WTC11 (cell line): ENCODE results near the gene SMIM44. TPM values are rescaled to one million over a fixed set of nuclear protein-coding genes. Genes with fewer than 3 reads are reported as not detected.

ENCODE experiments used
- AFF4 ChIP-seq: sonication (generic); formaldehyde crosslinking; IDR thresholded peaks from 2 replicates; pipeline ENCODE4 v1.8.1; 2023; ENCODE audit warnings: mild to moderate bottlenecking, missing genetic modification reagents, borderline replicate concordance
- ARID4B ChIP-seq: sonication (generic); formaldehyde crosslinking; IDR thresholded peaks from 2 replicates; pipeline ENCODE4 v1.8.0; 2023; ENCODE audit warnings: missing genetic modification reagents, mild to moderate bottlenecking, borderline replicate concordance
- CREB1 ChIP-seq: sonication (generic); formaldehyde crosslinking; IDR thresholded peaks from 2 replicates; pipeline ENCODE4 v1.8.0; 2023; ENCODE audit warnings: mild to moderate bottlenecking, missing genetic modification reagents
- CREM ChIP-seq: sonication (generic); formaldehyde crosslinking; IDR thresholded peaks from 2 replicates; pipeline ENCODE4 v1.8.1; 2022; ENCODE audit warnings: mild to moderate bottlenecking, missing genetic modification reagents, moderate library complexity
- ELF4 ChIP-seq: sonication (generic); formaldehyde crosslinking; IDR thresholded peaks from 2 replicates; pipeline ENCODE4 v1.8.1; 2022; ENCODE audit warnings: low read depth, mild to moderate bottlenecking, moderate library complexity, missing genetic modification reagents
- GTF2I ChIP-seq: fragments of 250-450 bp; sonication (Bioruptor Pico); conservative IDR thresholded peaks from 2 replicates; pipeline ENCODE4 v1.4.0; 2021; ENCODE audit warnings: mild to moderate bottlenecking
- KAT7 ChIP-seq: sonication (generic); formaldehyde crosslinking; IDR thresholded peaks from 2 replicates; pipeline ENCODE4 v1.8.1; 2023; ENCODE audit warnings: missing genetic modification reagents, mild to moderate bottlenecking, borderline replicate concordance
- NR1H2 ChIP-seq: sonication (generic); formaldehyde crosslinking; IDR thresholded peaks from 2 replicates; pipeline ENCODE4 v1.9.0; 2021; ENCODE audit warnings: mild to moderate bottlenecking, moderate library complexity, missing genetic modification reagents
- OVOL2 ChIP-seq: fragments of 250-450 bp; sonication (Bioruptor Pico); IDR thresholded peaks from 2 replicates; pipeline ENCODE4 v1.9.0; 2021; ENCODE audit warnings: mild to moderate bottlenecking, borderline replicate concordance
- PRRX2 ChIP-seq: fragments of 250-450 bp; sonication (Bioruptor Pico); IDR thresholded peaks from 2 replicates; pipeline ENCODE4 v1.8.0; 2021; ENCODE audit warnings: mild to moderate bottlenecking
- TEAD1 ChIP-seq: sonication (generic); formaldehyde crosslinking; IDR thresholded peaks from 2 replicates; pipeline ENCODE4 v1.8.0; 2022; ENCODE audit warnings: mild to moderate bottlenecking, missing genetic modification reagents
- TEAD4 ChIP-seq: sonication (generic); formaldehyde crosslinking; IDR thresholded peaks from 2 replicates; pipeline ENCODE4 v1.8.0; 2022; ENCODE audit warnings: mild to moderate bottlenecking, missing genetic modification reagents
- ZMAT4 ChIP-seq: fragments of 250-450 bp; sonication (Bioruptor Pico); IDR thresholded peaks from 2 replicates; pipeline ENCODE4 v1.9.0; 2021; ENCODE audit warnings: mild to moderate bottlenecking
- ZNF423 ChIP-seq: fragments of 250-450 bp; sonication (Bioruptor Pico); IDR thresholded peaks from 2 replicates; pipeline ENCODE4 v2.1.2; 2022; ENCODE audit warnings: mild to moderate bottlenecking, moderate library complexity
- ZNF425 ChIP-seq: fragments of 250-450 bp; sonication (Bioruptor Pico); conservative IDR thresholded peaks from 2 replicates; pipeline ENCODE4 v1.9.0; 2021; ENCODE audit warnings: mild to moderate bottlenecking
- total RNA-seq: library from RNA; stranded (reverse); gene quantifications from 3 replicates; pipeline ENCODE4 v1.2.3, GENCODE V29; 2021
- TF ChIP-seq, protein P1 (sequence below): sonication (generic); formaldehyde crosslinking; IDR thresholded peaks from 2 replicates; pipeline ENCODE4 v1.8.1; 2023; ENCODE audit warnings: mild to moderate bottlenecking, missing genetic modification reagents, moderate library complexity
- TF ChIP-seq, protein P2 (sequence below): sonication (generic); formaldehyde crosslinking; IDR thresholded peaks from 2 replicates; pipeline ENCODE4 v1.8.1; 2023; ENCODE audit warnings: mild to moderate bottlenecking, missing genetic modification reagents, moderate library complexity
- TF ChIP-seq, protein P3 (sequence below): fragments of 250-450 bp; sonication (Bioruptor Pico); IDR thresholded peaks from 2 replicates; pipeline ENCODE4 v1.9.0; 2021; ENCODE audit warnings: mild to moderate bottlenecking, borderline replicate concordance
- TF ChIP-seq, protein P4 (sequence below): sonication (generic); formaldehyde crosslinking; IDR thresholded peaks from 2 replicates; pipeline ENCODE4 v1.8.0; 2022; ENCODE audit warnings: mild to moderate bottlenecking, missing genetic modification reagents

The SMIM44 gene
- total RNA-seq, 1 experiment from 2014 or later = not detected

- no peak; the same call in 1 of the 2 replicates for TF ChIP-seq ARID4B
- TF ChIP-seq, protein P1, sequence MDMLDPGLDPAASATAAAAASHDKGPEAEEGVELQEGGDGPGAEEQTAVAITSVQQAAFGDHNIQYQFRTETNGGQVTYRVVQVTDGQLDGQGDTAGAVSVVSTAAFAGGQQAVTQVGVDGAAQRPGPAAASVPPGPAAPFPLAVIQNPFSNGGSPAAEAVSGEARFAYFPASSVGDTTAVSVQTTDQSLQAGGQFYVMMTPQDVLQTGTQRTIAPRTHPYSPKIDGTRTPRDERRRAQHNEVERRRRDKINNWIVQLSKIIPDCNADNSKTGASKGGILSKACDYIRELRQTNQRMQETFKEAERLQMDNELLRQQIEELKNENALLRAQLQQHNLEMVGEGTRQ (CRISPR knock-in tag) = peak; percentile 100
- TF ChIP-seq AFF4 = no peak
- TF ChIP-seq, protein P2, sequence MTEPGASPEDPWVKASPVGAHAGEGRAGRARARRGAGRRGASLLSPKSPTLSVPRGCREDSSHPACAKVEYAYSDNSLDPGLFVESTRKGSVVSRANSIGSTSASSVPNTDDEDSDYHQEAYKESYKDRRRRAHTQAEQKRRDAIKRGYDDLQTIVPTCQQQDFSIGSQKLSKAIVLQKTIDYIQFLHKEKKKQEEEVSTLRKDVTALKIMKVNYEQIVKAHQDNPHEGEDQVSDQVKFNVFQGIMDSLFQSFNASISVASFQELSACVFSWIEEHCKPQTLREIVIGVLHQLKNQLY = no peak
- TF ChIP-seq ZMAT4 (CRISPR knock-in tag) = no peak
- TF ChIP-seq TEAD1 (CRISPR knock-in tag) = peak; percentile 76
- no peak for TF ChIP-seq PRRX2 (CRISPR knock-in tag)
- TF ChIP-seq TEAD4 (CRISPR knock-in tag) = no peak
- TF ChIP-seq NR1H2 (CRISPR knock-in tag) = no peak
- TF ChIP-seq GTF2I (CRISPR knock-in tag) = no peak
- TF ChIP-seq, protein P3, sequence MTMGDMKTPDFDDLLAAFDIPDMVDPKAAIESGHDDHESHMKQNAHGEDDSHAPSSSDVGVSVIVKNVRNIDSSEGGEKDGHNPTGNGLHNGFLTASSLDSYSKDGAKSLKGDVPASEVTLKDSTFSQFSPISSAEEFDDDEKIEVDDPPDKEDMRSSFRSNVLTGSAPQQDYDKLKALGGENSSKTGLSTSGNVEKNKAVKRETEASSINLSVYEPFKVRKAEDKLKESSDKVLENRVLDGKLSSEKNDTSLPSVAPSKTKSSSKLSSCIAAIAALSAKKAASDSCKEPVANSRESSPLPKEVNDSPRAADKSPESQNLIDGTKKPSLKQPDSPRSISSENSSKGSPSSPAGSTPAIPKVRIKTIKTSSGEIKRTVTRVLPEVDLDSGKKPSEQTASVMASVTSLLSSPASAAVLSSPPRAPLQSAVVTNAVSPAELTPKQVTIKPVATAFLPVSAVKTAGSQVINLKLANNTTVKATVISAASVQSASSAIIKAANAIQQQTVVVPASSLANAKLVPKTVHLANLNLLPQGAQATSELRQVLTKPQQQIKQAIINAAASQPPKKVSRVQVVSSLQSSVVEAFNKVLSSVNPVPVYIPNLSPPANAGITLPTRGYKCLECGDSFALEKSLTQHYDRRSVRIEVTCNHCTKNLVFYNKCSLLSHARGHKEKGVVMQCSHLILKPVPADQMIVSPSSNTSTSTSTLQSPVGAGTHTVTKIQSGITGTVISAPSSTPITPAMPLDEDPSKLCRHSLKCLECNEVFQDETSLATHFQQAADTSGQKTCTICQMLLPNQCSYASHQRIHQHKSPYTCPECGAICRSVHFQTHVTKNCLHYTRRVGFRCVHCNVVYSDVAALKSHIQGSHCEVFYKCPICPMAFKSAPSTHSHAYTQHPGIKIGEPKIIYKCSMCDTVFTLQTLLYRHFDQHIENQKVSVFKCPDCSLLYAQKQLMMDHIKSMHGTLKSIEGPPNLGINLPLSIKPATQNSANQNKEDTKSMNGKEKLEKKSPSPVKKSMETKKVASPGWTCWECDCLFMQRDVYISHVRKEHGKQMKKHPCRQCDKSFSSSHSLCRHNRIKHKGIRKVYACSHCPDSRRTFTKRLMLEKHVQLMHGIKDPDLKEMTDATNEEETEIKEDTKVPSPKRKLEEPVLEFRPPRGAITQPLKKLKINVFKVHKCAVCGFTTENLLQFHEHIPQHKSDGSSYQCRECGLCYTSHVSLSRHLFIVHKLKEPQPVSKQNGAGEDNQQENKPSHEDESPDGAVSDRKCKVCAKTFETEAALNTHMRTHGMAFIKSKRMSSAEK (CRISPR knock-in tag) = no peak
- TF ChIP-seq ZNF423 (CRISPR knock-in tag) = no peak
- TF ChIP-seq CREB1 (CRISPR knock-in tag) = no peak
- TF ChIP-seq OVOL2 (CRISPR knock-in tag) = no peak
- no peak for TF ChIP-seq ELF4 (CRISPR knock-in tag)
- TF ChIP-seq, protein P4, sequence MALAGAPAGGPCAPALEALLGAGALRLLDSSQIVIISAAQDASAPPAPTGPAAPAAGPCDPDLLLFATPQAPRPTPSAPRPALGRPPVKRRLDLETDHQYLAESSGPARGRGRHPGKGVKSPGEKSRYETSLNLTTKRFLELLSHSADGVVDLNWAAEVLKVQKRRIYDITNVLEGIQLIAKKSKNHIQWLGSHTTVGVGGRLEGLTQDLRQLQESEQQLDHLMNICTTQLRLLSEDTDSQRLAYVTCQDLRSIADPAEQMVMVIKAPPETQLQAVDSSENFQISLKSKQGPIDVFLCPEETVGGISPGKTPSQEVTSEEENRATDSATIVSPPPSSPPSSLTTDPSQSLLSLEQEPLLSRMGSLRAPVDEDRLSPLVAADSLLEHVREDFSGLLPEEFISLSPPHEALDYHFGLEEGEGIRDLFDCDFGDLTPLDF (CRISPR knock-in tag) = no peak
- TF ChIP-seq KAT7 (CRISPR knock-in tag) = no peak
- TF ChIP-seq ZNF425 (CRISPR knock-in tag) = no peak
- no peak for TF ChIP-seq CREM
Observed at GRCh38 chr19:3500429-3501101, 17.3 kb upstream of the SMIM44 start, which contains the start of gene DOHH (continued).
